Choroid plexus epithelial cell (primary cell): ENCODE measurements around the gene RC3H2.
A peak's percentile ranks its signal among the peaks of the same experiment; 100 is the strongest.

ENCODE experiments used
- DNase-seq: peaks from one replicate; pipeline ENCODE4 v3.0.0-alpha.2; 2010; ENCODE audit warnings: low read depth
- H3K4me3 ChIP-seq: 2 replicates; pipeline ENCODE4 v1.5.1; 2011; ENCODE audit warnings: low read depth, mild to moderate bottlenecking, control low read depth, low read length, moderate library complexity
- CTCF ChIP-seq: conservative IDR thresholded peaks from 2 replicates; pipeline ENCODE4 v1.5.1; 2011; ENCODE audit warnings: low read depth, mild to moderate bottlenecking, control low read depth, inconsistent platforms, low read length, moderate library complexity

RC3H2 gene

GRCh38 chr9:122936883-122937282, 31.7 kb upstream of the RC3H2 start:
- TF ChIP-seq CTCF = no peak
- H3K4me3 ChIP-seq = no peak overlapping the region
- no peak for DNase-seq

GRCh38 chr9:122936464-122936863, 31.3 kb upstream of the RC3H2 start:
- H3K4me3 ChIP-seq = no peak overlapping the region
- DNase-seq = no peak
- TF ChIP-seq CTCF = no peak

GRCh38 chr9:122931226-122932121, 26.3 kb upstream of the RC3H2 start, which contains the start of gene ZBTB26:
ZBTB26 (minus strand) TSS chr9:122931512; CDS start chr9:122919934, 11,578 bp downstream.
- H3K4me3 ChIP-seq = peak within 1 kb of the TSS; percentile 82
- TF ChIP-seq CTCF = no peak
- peak; percentile 92 for DNase-seq

- no peak for DNase-seq
- peak overlapping the region; percentile 82 for H3K4me3 ChIP-seq
- no peak for TF ChIP-seq CTCF
Measured at GRCh38 chr9:122930541-122931225, 25.5 kb upstream of the RC3H2 start.

- DNase-seq = no peak
- no peak for TF ChIP-seq CTCF
Measured at GRCh38 chr9:122929796-122930354, 24.7 kb upstream of the RC3H2 start.

GRCh38 chr9:122923947-122924346, 18.8 kb upstream of the RC3H2 start:
- DNase-seq = no peak
- H3K4me3 ChIP-seq = no peak overlapping the region
- no peak for TF ChIP-seq CTCF

More at GRCh38 chr9:122929796-122930354, 24.7 kb upstream of the RC3H2 start:
- no peak overlapping the region for H3K4me3 ChIP-seq
